Peyer's patch (tissue), 4 donors: ENCODE data around the gene CHPT1. TPM values are rescaled to one million over a fixed set of nuclear protein-coding genes. Genes with fewer than 3 reads are reported as not detected.
"Not testable (repeated sequence)": the region's sequence is repeated elsewhere in the genome, so short reads cannot be mapped to it uniquely, and the experiment has no call there.

Experiments used
- DNase-seq, 3 donors: peaks; one replicate each; pipeline ENCODE4 v3.0.0-alpha.2; 2017 to 2019
- H3K27ac ChIP-seq, 4 donors: fragments of 200-600 bp; sonication (generic); one replicate each; pipeline ENCODE4 v1.5.1; 2016 to 2019
- H3K27me3 ChIP-seq, 2 donors: fragments of 200-600 bp; sonication (generic); one replicate each; pipeline ENCODE4 v1.5.1; 2019
- H3K36me3 ChIP-seq, 3 donors: fragments of 200-600 bp; sonication (generic); one replicate each; pipeline ENCODE4 v1.5.1; 2016 to 2019
- H3K4me1 ChIP-seq, 4 donors: fragments of 200-600 bp; sonication (generic); one replicate each; pipeline ENCODE4 v1.5.1; 2016 to 2019
- H3K4me3 ChIP-seq, 4 donors: fragments of 200-600 bp; sonication (generic); 1 replicate in 3 of 4; 2 replicates in 1 of 4; pipeline ENCODE4 v1.5.1; 2016 to 2019; ENCODE audit warnings: mild to moderate bottlenecking in 1 of 4
- H3K9me3 ChIP-seq, 4 donors: fragments of 200-600 bp; sonication (generic); one replicate each; pipeline ENCODE4 v1.5.1; 2016 to 2019; ENCODE audit warnings: mild to moderate bottlenecking in 1 of 4
- CTCF ChIP-seq, 6 experiments: fragments of 450-650 bp in 4 of 6; fragments of 200-600 bp in 2 of 6; sonication (generic) in 1 of 6; IDR thresholded peaks; one replicate each; pipeline ENCODE4 v1.5.1; 2017 to 2019; ENCODE audit warnings: antibody characterized with exemption in 6 of 6, mild to moderate bottlenecking in 3 of 6, moderate library complexity in 1 of 6
- POLR2A ChIP-seq, 2 donors: fragments of 450-650 bp; IDR thresholded peaks; one replicate each; pipeline ENCODE4 v1.5.1; 2017; ENCODE audit warnings: antibody characterized with exemption in 2 of 2, mild to moderate bottlenecking in 2 of 2, moderate library complexity in 2 of 2
- total RNA-seq, 4 donors: library from RNA; depleted of rRNA; stranded (reverse); fragments of >200 nt; gene quantifications; one replicate each; pipeline ENCODE4 v1.1.0, GENCODE V29; 2016

CHPT1 gene
- total RNA-seq, 4 donors from 2014 or later: 78.4 to 471 (median 359) TPM

GRCh38 chr12:101675555-101675954 lies 21.9 kb upstream of the CHPT1 start:
- Histone ChIP-seq H3K27ac (no peak overlapping the region), H3K36me3 (no peaks in the 10 kb centered on the region), H3K9me3 (no peaks in the 10 kb centered on the region), H3K27me3 (no peaks in the 10 kb centered on the region), H3K4me1 (peaks cover 0 to 8% (median 7%) of the 10 kb centered on the region in 4 donors), H3K4me3 (no peak overlapping the region)
- TF ChIP-seq POLR2A (IDR thresholded peaks at IDR 0.05) (no peak), CTCF (IDR thresholded peaks at IDR 0.05) (no peak)
- no peak for DNase-seq

- not testable (repeated sequence) for DNase-seq, H3K9me3 ChIP-seq, H3K27me3 ChIP-seq, H3K36me3 ChIP-seq, H3K27ac ChIP-seq, H3K4me1 ChIP-seq, H3K4me3 ChIP-seq
Measured at GRCh38 chr12:101676497-101676896, 20.9 kb upstream of the CHPT1 start.

GRCh38 chr12:101678081-101678480 lies 19.4 kb upstream of the CHPT1 start:
- Histone ChIP-seq H3K36me3 (no peaks in the 10 kb centered on the region), H3K9me3 (no peaks in the 10 kb centered on the region), H3K27ac (no peak overlapping the region), H3K4me1 (no peaks in the 10 kb centered on the region), H3K27me3 (no peaks in the 10 kb centered on the region), H3K4me3 (no peak overlapping the region)
- TF ChIP-seq CTCF (IDR thresholded peaks at IDR 0.05) (no peak), POLR2A (IDR thresholded peaks at IDR 0.05) (no peak)
- no peak for DNase-seq

- peak overlapping the region in 1 of 4 donors; percentile 8 for H3K27ac ChIP-seq
- H3K27me3 ChIP-seq: no peaks in the 10 kb centered on the region
- H3K4me3 ChIP-seq: no peak overlapping the region
- DNase-seq: no peak
- H3K4me1 ChIP-seq: no peaks in the 10 kb centered on the region
- H3K9me3 ChIP-seq: no peaks in the 10 kb centered on the region
- no peaks in the 10 kb centered on the region for H3K36me3 ChIP-seq
- no peak for TF ChIP-seq CTCF (IDR thresholded peaks at IDR 0.05)
- TF ChIP-seq POLR2A (IDR thresholded peaks at IDR 0.05): no peak
Measured at GRCh38 chr12:101680240-101680639, 17.2 kb upstream of the CHPT1 start.

GRCh38 chr12:101680647-101681046 lies 16.8 kb upstream of the CHPT1 start:
- Histone ChIP-seq H3K4me1 (no peaks in the 10 kb centered on the region), H3K27ac (no peak overlapping the region), H3K27me3 (no peaks in the 10 kb centered on the region), H3K9me3 (no peaks in the 10 kb centered on the region), H3K4me3 (no peak overlapping the region), H3K36me3 (no peaks in the 10 kb centered on the region)
- no peak for DNase-seq
- TF ChIP-seq POLR2A (IDR thresholded peaks at IDR 0.05) (no peak), CTCF (IDR thresholded peaks at IDR 0.05) (no peak)

GRCh38 chr12:101681627-101682026 lies 15.8 kb upstream of the CHPT1 start:
- H3K4me1 ChIP-seq, H3K4me3 ChIP-seq, H3K36me3 ChIP-seq, H3K27ac ChIP-seq, H3K9me3 ChIP-seq, H3K27me3 ChIP-seq, DNase-seq: not testable (repeated sequence)

GRCh38 chr12:101685092-101685491 lies 12.3 kb upstream of the CHPT1 start:
- no peak overlapping the region for H3K27ac ChIP-seq
- TF ChIP-seq CTCF (IDR thresholded peaks at IDR 0.05) (no peak), POLR2A (IDR thresholded peaks at IDR 0.05) (no peak)
- no peaks in the 10 kb centered on the region for H3K27me3 ChIP-seq
- H3K4me3 ChIP-seq: no peak overlapping the region
- no peaks in the 10 kb centered on the region for H3K9me3 ChIP-seq
- H3K4me1 ChIP-seq: no peaks in the 10 kb centered on the region
- H3K36me3 ChIP-seq: no peaks in the 10 kb centered on the region
- no peak for DNase-seq
